HepG2 (cell line): ENCODE measurements around the gene SLC13A3. TPM values are rescaled to one million over a fixed set of nuclear protein-coding genes. Genes with fewer than 3 reads are reported as not detected.

Experiments
- CHD2 ChIP-seq: IDR thresholded peaks from 2 replicates; pipeline ENCODE4 v1.6.1; 2011; ENCODE audit warnings: low read depth, low read length, improper control_type of control experiment
- CREBL2 ChIP-seq: sonication (generic); formaldehyde crosslinking; IDR thresholded peaks from 2 replicates; pipeline ENCODE4 v1.8.1; 2023; ENCODE audit warnings: missing genetic modification reagents, mild to moderate bottlenecking, borderline replicate concordance
- DMAP1 ChIP-seq: IDR thresholded peaks from 2 replicates; pipeline ENCODE4 v1.6.1; 2016
- ELF4 ChIP-seq: sonication (generic); formaldehyde crosslinking; IDR thresholded peaks from 2 replicates; pipeline ENCODE4 v1.5.0; 2020; ENCODE audit warnings: missing genetic modification reagents, mild to moderate bottlenecking, moderate library complexity, borderline replicate concordance
- GLI4 ChIP-seq: sonication (generic); formaldehyde crosslinking; IDR thresholded peaks from 2 replicates; pipeline ENCODE4 v1.5.1; 2020; ENCODE audit warnings: missing genetic modification reagents, mild to moderate bottlenecking, moderate library complexity, borderline replicate concordance
- GPBP1L1 ChIP-seq: sonication (generic); formaldehyde crosslinking; IDR thresholded peaks from 2 replicates; pipeline ENCODE4 v1.5.0; 2020; ENCODE audit warnings: mild to moderate bottlenecking, missing genetic modification reagents
- HDAC2 ChIP-seq: sonication (generic); formaldehyde crosslinking; IDR thresholded peaks from 2 replicates; pipeline ENCODE4 v1.4.0; 2020; ENCODE audit warnings: missing genetic modification reagents
- IKZF4 ChIP-seq: sonication (generic); formaldehyde crosslinking; IDR thresholded peaks from 2 replicates; pipeline ENCODE4 v1.5.1; 2020; ENCODE audit warnings: borderline replicate concordance, mild to moderate bottlenecking, low read depth, missing genetic modification reagents; ENCODE audit errors: not compliant biosample characterization
- JUNB ChIP-seq: sonication (generic); formaldehyde crosslinking; IDR thresholded peaks from 2 replicates; pipeline ENCODE4 v1.8.0; 2022; ENCODE audit warnings: missing genetic modification reagents, mild to moderate bottlenecking, borderline replicate concordance
- KAT2B ChIP-seq: fragments of 150-350 bp; IDR thresholded peaks from 2 replicates; pipeline ENCODE4 v1.6.1; 2014; ENCODE audit warnings: low read depth, low read length, borderline replicate concordance
- LCORL ChIP-seq, 2 experiments: fragments of 450-650 bp in 1 of 2; sonication (generic) in 1 of 2; formaldehyde crosslinking in 1 of 2; IDR thresholded peaks; 2 replicates each; pipeline versions ENCODE4 v1.5.0 to v1.6.1; 2017 to 2020; ENCODE audit warnings: antibody characterized with exemption in 1 of 2, missing genetic modification reagents in 1 of 2
- MAFF ChIP-seq: IDR thresholded peaks from 2 replicates; pipeline ENCODE4 v1.6.1; 2011; ENCODE audit warnings: low read depth, low read length, improper control_type of control experiment
- MTERF4 ChIP-seq: sonication (generic); formaldehyde crosslinking; IDR thresholded peaks from 2 replicates; pipeline ENCODE4 v1.8.0; 2023; ENCODE audit warnings: mild to moderate bottlenecking, missing genetic modification reagents
- MTF1 ChIP-seq: sonication (generic); formaldehyde crosslinking; IDR thresholded peaks from 2 replicates; pipeline ENCODE4 v1.5.0; 2020; ENCODE audit warnings: missing genetic modification reagents
- MXI1 ChIP-seq: IDR thresholded peaks from 3 replicates; pipeline ENCODE4 v1.6.1; 2012; ENCODE audit warnings: low read depth, low read length, inconsistent platforms, borderline replicate concordance
- NFYC ChIP-seq: IDR thresholded peaks from 2 replicates; pipeline ENCODE4 v1.6.1; 2016; ENCODE audit warnings: missing genetic modification reagents, missing compliant biosample characterization
- PRMT3 ChIP-seq: sonication (generic); formaldehyde crosslinking; IDR thresholded peaks from 2 replicates; pipeline ENCODE4 v1.8.1; 2022; ENCODE audit warnings: low read depth, mild to moderate bottlenecking, moderate library complexity, missing genetic modification reagents, borderline replicate concordance
- SMAD3 ChIP-seq: sonication (generic); formaldehyde crosslinking; IDR thresholded peaks from 2 replicates; pipeline ENCODE4 v1.4.0; 2020; ENCODE audit warnings: missing genetic modification reagents
- USF2 ChIP-seq, 2 experiments: sonication (generic) in 1 of 2; formaldehyde crosslinking in 1 of 2; IDR thresholded peaks; 2 replicates each; pipeline versions ENCODE4 v1.5.1 to v1.6.1; 2011 to 2020; ENCODE audit warnings: borderline replicate concordance in 1 of 2, low read depth in 1 of 2, low read length in 1 of 2, mild to moderate bottlenecking in 1 of 2, missing genetic modification reagents in 1 of 2, moderate library complexity in 1 of 2
- ZBTB1 ChIP-seq: sonication (generic); formaldehyde crosslinking; IDR thresholded peaks from 2 replicates; pipeline ENCODE4 v1.4.0; 2020; ENCODE audit warnings: missing genetic modification reagents, borderline replicate concordance
- ZBTB21 ChIP-seq: sonication (generic); formaldehyde crosslinking; IDR thresholded peaks from 2 replicates; pipeline ENCODE4 v1.4.0; 2020; ENCODE audit warnings: missing genetic modification reagents
- ZNF124 ChIP-seq: sonication (generic); formaldehyde crosslinking; IDR thresholded peaks from 2 replicates; pipeline ENCODE4 v1.4.0; 2020; ENCODE audit warnings: missing genetic modification reagents
- ZNF251 ChIP-seq: sonication (generic); formaldehyde crosslinking; IDR thresholded peaks from 2 replicates; pipeline ENCODE4 v1.9.0; 2021; ENCODE audit warnings: mild to moderate bottlenecking, missing genetic modification reagents
- ZNF296 ChIP-seq: sonication (generic); formaldehyde crosslinking; conservative IDR thresholded peaks from 2 replicates; pipeline ENCODE4 v1.5.0; 2020; ENCODE audit warnings: mild to moderate bottlenecking, missing genetic modification reagents
- ZNF34 ChIP-seq: sonication (generic); formaldehyde crosslinking; IDR thresholded peaks from 2 replicates; pipeline ENCODE4 v1.4.0; 2020; ENCODE audit warnings: mild to moderate bottlenecking, missing genetic modification reagents, borderline replicate concordance
- ZNF563 ChIP-seq: sonication (generic); formaldehyde crosslinking; IDR thresholded peaks from 2 replicates; pipeline ENCODE4 v1.8.0; 2022; ENCODE audit warnings: mild to moderate bottlenecking, moderate library complexity, missing genetic modification reagents
- ZNF652 ChIP-seq: IDR thresholded peaks from 2 replicates; pipeline ENCODE4 v1.6.1; 2016; ENCODE audit warnings: low read depth, borderline replicate concordance
- ZNF772 ChIP-seq: sonication (generic); formaldehyde crosslinking; IDR thresholded peaks from 2 replicates; pipeline ENCODE4 v1.5.0; 2020; ENCODE audit warnings: mild to moderate bottlenecking, missing genetic modification reagents
- polyA plus RNA-seq, 8 experiments: library from polyadenylated mRNA; depleted of rRNA in 3 of 8; stranded (reverse) in 7 of 8; unstranded in 1 of 8; fragments of >200 nt; fragmentation: Illumina TruSeq in 4 of 8; extraction: Trizol in 4 of 8; gene quantifications; 2 replicates each; pipeline versions ENCODE4 v1.2.1 to v1.2.3, GENCODE V29; 2011 to 2016; ENCODE audit warnings: low read depth in 4 of 8, missing spikeins in 1 of 8, mixed read lengths in 1 of 8; ENCODE audit not compliant: insufficient read depth in 1 of 8
- total RNA-seq, 5 experiments: library from RNA; depleted of rRNA; stranded (reverse); fragments of >200 nt; fragmentation: Illumina TruSeq; extraction: Trizol; gene quantifications; 2 replicates each; pipeline ENCODE4 v1.2.3, GENCODE V29; 2016; ENCODE audit warnings: low read depth in 1 of 5

The SLC13A3 gene
- total and polyA plus RNA-seq, 2 of the 13 experiments (the other 11 are each of a cell fraction or from before 2014, with no cell fraction given) = 66.5 to 76.0 TPM

GRCh38 chr20:46670228-46670584 is 18.9 kb upstream of the SLC13A3 start (continued):
- TF ChIP-seq ZNF652 (CRISPR knock-in tag) (no peak), ZNF34 (CRISPR knock-in tag) (peak; percentile 14; the same call in 1 of the 2 replicates), MTF1 (CRISPR knock-in tag) (no peak), CHD2 (no peak), IKZF4 (CRISPR knock-in tag) (no peak), ZNF251 (CRISPR knock-in tag) (no peak), KAT2B (no peak), ZNF296 (CRISPR knock-in tag) (0 out of 2 replicates have a peak, but pooled peaks have one; percentile 48), ZNF772 (CRISPR knock-in tag) (no peak), ZNF563 (no peak), ZBTB1 (CRISPR knock-in tag) (no peak), ZNF124 (CRISPR knock-in tag) (0 out of 2 replicates have a peak, but pooled peaks have one; percentile 47), JUNB (CRISPR knock-in tag) (no peak), MAFF (no peak), USF2 (IDR thresholded peaks at IDR 0.05; ENCODE audit: low read depth, low read length) (no peak), USF2 (CRISPR knock-in tag; IDR thresholded peaks at IDR 0.05; ENCODE audit: borderline replicate concordance) (no peak), DMAP1 (CRISPR knock-in tag) (no peak), HDAC2 (no peak), ELF4 (peak; percentile 66; the same call in 1 of the 2 replicates), GPBP1L1 (CRISPR knock-in tag) (no peak), GLI4 (CRISPR knock-in tag) (peak; percentile 49; the same call in 1 of the 2 replicates), CREBL2 (CRISPR knock-in tag) (no peak), MXI1 (0 out of 3 replicates have a peak, but pooled peaks have one; percentile 16), MTERF4 (CRISPR knock-in tag) (no peak), LCORL (IDR thresholded peaks at IDR 0.05) (no peak), LCORL (CRISPR knock-in tag; IDR thresholded peaks at IDR 0.05) (no peak), ZBTB21 (CRISPR knock-in tag) (no peak), NFYC (CRISPR knock-in tag) (peak; percentile 40), SMAD3 (CRISPR knock-in tag) (no peak), PRMT3 (CRISPR knock-in tag) (no peak)
